ENCODE results near the gene PANK1.

GRCh38 chr10:89624020-89624419 is 21.0 kb downstream of the PANK1 start:
- no peak for TF ChIP-seq CTCF (IDR thresholded peaks at IDR 0.05)
- no peak for TF ChIP-seq HMGXB4 (CRISPR knock-in tag; IDR thresholded peaks at IDR 0.05)
